Glutamatergic neuron (in vitro differentiated cells): ENCODE measurements around the gene COL8A1. TPM values are rescaled to one million over a fixed set of nuclear protein-coding genes. Genes with fewer than 3 reads are reported as not detected.

Source experiments
- DNase-seq: peaks from one replicate; pipeline ENCODE4 v3.0.0; 2022
- H3K27ac Mint-ChIP-seq: one replicate; pipeline ENCODE4 v1.8.0; 2020; ENCODE audit warnings: mild to moderate bottlenecking, mixed read lengths, inconsistent platforms; ENCODE audit not compliant: unreplicated experiment
- H3K27me3 Mint-ChIP-seq: one replicate; pipeline ENCODE4 v1.8.0; 2020; ENCODE audit warnings: mild to moderate bottlenecking, moderate library complexity, mixed read lengths, inconsistent platforms; ENCODE audit not compliant: unreplicated experiment
- H3K36me3 Mint-ChIP-seq: one replicate; pipeline ENCODE4 v1.8.0; 2020; ENCODE audit warnings: mild to moderate bottlenecking, mixed read lengths, inconsistent platforms; ENCODE audit not compliant: unreplicated experiment
- H3K4me1 Mint-ChIP-seq: one replicate; pipeline ENCODE4 v1.8.0; 2020; ENCODE audit warnings: mild to moderate bottlenecking, low read depth, mixed read lengths, inconsistent platforms; ENCODE audit not compliant: unreplicated experiment
- H3K4me3 Mint-ChIP-seq: one replicate; pipeline ENCODE4 v1.8.0; 2020; ENCODE audit warnings: mild to moderate bottlenecking, mixed read lengths, inconsistent platforms; ENCODE audit not compliant: unreplicated experiment
- H3K9me3 Mint-ChIP-seq: one replicate; pipeline ENCODE4 v1.8.0; 2020; ENCODE audit warnings: mild to moderate bottlenecking, moderate library complexity, mixed read lengths, inconsistent platforms; ENCODE audit not compliant: unreplicated experiment
- CTCF ChIP-seq: fragments of 200-600 bp; sonication (generic); IDR thresholded peaks from one replicate; pipeline ENCODE4 v1.5.0; 2021; ENCODE audit not compliant: partially characterized antibody, unreplicated experiment
- total RNA-seq: library from RNA; stranded (reverse); fragmentation: NEBNext Ultra II Directional; extraction: Animal tissue kit (Norgen Biotek cat#: 25700); gene quantifications from one replicate; pipeline ENCODE4 v1.2.1, GENCODE V29; 2021; ENCODE audit not compliant: unreplicated experiment

The COL8A1 gene
- total RNA-seq, 1 donor from 2014 or later, result 0.25 TPM

GRCh38 chr3:99644746-99645145 is 6.4 kb downstream of the COL8A1 start:
- H3K4me1 Mint-ChIP-seq, result peaks cover 13% of the 10 kb centered on the region
- no peak for DNase-seq
- TF ChIP-seq CTCF, result no peak
- H3K36me3 Mint-ChIP-seq, result no peaks in the 10 kb centered on the region
- no peak overlapping the region for H3K27ac Mint-ChIP-seq
- H3K27me3 Mint-ChIP-seq, result no peaks in the 10 kb centered on the region
- H3K4me3 Mint-ChIP-seq, result no peak overlapping the region
- peaks cover 1% of the 10 kb centered on the region for H3K9me3 Mint-ChIP-seq

- DNase-seq, result no peak
- Mint-ChIP-seq H3K9me3 (peaks cover 1% of the 10 kb centered on the region), H3K4me1 (peaks cover 13% of the 10 kb centered on the region), H3K4me3 (no peak overlapping the region), H3K27me3 (no peaks in the 10 kb centered on the region), H3K27ac (peak overlapping the region; percentile 40), H3K36me3 (no peaks in the 10 kb centered on the region)
- TF ChIP-seq CTCF, result peak; percentile 70
These were observed 7.1 kb downstream of the COL8A1 start for GRCh38 chr3:99645277-99646106.

GRCh38 chr3:99646107-99646435 is 7.7 kb downstream of the COL8A1 start:
- Mint-ChIP-seq H3K36me3 (no peaks in the 10 kb centered on the region), H3K27ac (peak overlapping the region; percentile 29), H3K4me1 (peaks cover 13% of the 10 kb centered on the region)

GRCh38 chr3:99647081-99647480 is 8.7 kb downstream of the COL8A1 start:
- Mint-ChIP-seq H3K4me3 (no peak overlapping the region), H3K27ac (no peak overlapping the region), H3K9me3 (peaks cover 1% of the 10 kb centered on the region), H3K36me3 (no peaks in the 10 kb centered on the region), H3K4me1 (peaks cover 13% of the 10 kb centered on the region), H3K27me3 (no peaks in the 10 kb centered on the region)
- TF ChIP-seq CTCF, result no peak
- no peak for DNase-seq

More at GRCh38 chr3:99646107-99646435, 7.7 kb downstream of the COL8A1 start:
- peaks cover 1% of the 10 kb centered on the region for H3K9me3 Mint-ChIP-seq
- peak overlapping the region; percentile 8 for H3K4me3 Mint-ChIP-seq
- H3K27me3 Mint-ChIP-seq, result no peaks in the 10 kb centered on the region
- no peak for TF ChIP-seq CTCF
- DNase-seq, result no peak

GRCh38 chr3:99648101-99648500 is 9.7 kb downstream of the COL8A1 start:
- Mint-ChIP-seq H3K27ac (no peak overlapping the region), H3K9me3 (peaks cover 1% of the 10 kb centered on the region), H3K36me3 (no peaks in the 10 kb centered on the region), H3K4me3 (no peak overlapping the region), H3K27me3 (no peaks in the 10 kb centered on the region), H3K4me1 (peaks cover 13% of the 10 kb centered on the region)
- DNase-seq, result no peak
- TF ChIP-seq CTCF, result no peak
